ELF-1 (cell line): ENCODE results near the gene TERT.
"Not testable (repeated sequence)": the region's sequence is repeated elsewhere in the genome, so short reads cannot be mapped to it uniquely, and the experiment has no call there.

ENCODE experiments used
- DNase-seq: peaks from one replicate; pipeline ENCODE4 v3.0.0-alpha.2; 2016; ENCODE audit warnings: low read depth, low spot score

Gene TERT

GRCh38 chr5:1330847-1331831 lies 36.3 kb upstream of the TERT start:
- DNase-seq = no peak

GRCh38 chr5:1330146-1330846 lies 35.4 kb upstream of the TERT start:
- DNase-seq = no peak

GRCh38 chr5:1329111-1329579 lies 34.3 kb upstream of the TERT start:
- no peak for DNase-seq

GRCh38 chr5:1328237-1329110 lies 33.6 kb upstream of the TERT start:
- DNase-seq = not testable (repeated sequence)

GRCh38 chr5:1326901-1327756 lies 32.3 kb upstream of the TERT start:
- not testable (repeated sequence) for DNase-seq

GRCh38 chr5:1326532-1326875 lies 31.6 kb upstream of the TERT start:
- not testable (repeated sequence) for DNase-seq

GRCh38 chr5:1325870-1326531 lies 31.1 kb upstream of the TERT start:
- DNase-seq = no peak

GRCh38 chr5:1325191-1325741 lies 30.4 kb upstream of the TERT start:
- DNase-seq = no peak

- DNase-seq = no peak
These were observed 29.9 kb upstream of the TERT start for GRCh38 chr5:1324719-1325190.

GRCh38 chr5:1324301-1324700 lies 29.4 kb upstream of the TERT start:
- no peak for DNase-seq

- no peak for DNase-seq
These were observed 28.9 kb upstream of the TERT start for GRCh38 chr5:1323803-1324173.

GRCh38 chr5:1322955-1323802 lies 28.3 kb upstream of the TERT start:
- DNase-seq = no peak

- no peak for DNase-seq
These were observed 27.4 kb upstream of the TERT start for GRCh38 chr5:1322036-1322900.

- DNase-seq = no peak
These were observed 26.7 kb upstream of the TERT start for GRCh38 chr5:1321576-1321975.

GRCh38 chr5:1320436-1321344 lies 25.8 kb upstream of the TERT start:
- DNase-seq = no peak

- no peak for DNase-seq
These were observed 24.8 kb upstream of the TERT start for GRCh38 chr5:1319436-1320256.
